HepG2 (cell line): ENCODE measurements around the gene COQ5. TPM values are rescaled to one million over a fixed set of nuclear protein-coding genes. Genes with fewer than 3 reads are reported as not detected.

Experiments
- CBX1 ChIP-seq: IDR thresholded peaks from one replicate; pipeline ENCODE4 v1.6.1; 2016; ENCODE audit warnings: antibody characterized with exemption, low read depth
- ELF4 ChIP-seq: sonication (generic); formaldehyde crosslinking; IDR thresholded peaks from 2 replicates; pipeline ENCODE4 v1.5.0; 2020; ENCODE audit warnings: missing genetic modification reagents, mild to moderate bottlenecking, moderate library complexity, borderline replicate concordance
- HNRNPLL ChIP-seq: fragments of 200-400 bp; formaldehyde crosslinking; IDR thresholded peaks from 2 replicates; pipeline ENCODE4 v1.6.1; 2017; ENCODE audit warnings: mild to moderate bottlenecking, low read depth, low read length; ENCODE audit not compliant: poor library complexity, severe bottlenecking
- KDM4B ChIP-seq: sonication (generic); formaldehyde crosslinking; IDR thresholded peaks from 2 replicates; pipeline ENCODE4 v1.4.0; 2020; ENCODE audit warnings: missing genetic modification reagents
- MED8 ChIP-seq: sonication (generic); formaldehyde crosslinking; IDR thresholded peaks from 2 replicates; pipeline ENCODE4 v1.8.1; 2023; ENCODE audit warnings: mild to moderate bottlenecking, missing genetic modification reagents; ENCODE audit not compliant: insufficient replicate concordance
- ONECUT2 ChIP-seq: sonication (generic); formaldehyde crosslinking; IDR thresholded peaks from 2 replicates; pipeline ENCODE4 v1.4.0; 2020; ENCODE audit warnings: missing genetic modification reagents
- ZFP37 ChIP-seq: sonication (generic); formaldehyde crosslinking; IDR thresholded peaks from 2 replicates; pipeline ENCODE4 v1.4.0; 2020; ENCODE audit warnings: missing genetic modification reagents, borderline replicate concordance
- ZFX ChIP-seq: sonication (generic); formaldehyde crosslinking; IDR thresholded peaks from 2 replicates; pipeline ENCODE4 v1.4.0; 2020; ENCODE audit warnings: mild to moderate bottlenecking, low read depth, missing genetic modification reagents, moderate library complexity
- ZMYM2 ChIP-seq: sonication (generic); formaldehyde crosslinking; IDR thresholded peaks from 2 replicates; pipeline ENCODE4 v1.8.0; 2022; ENCODE audit warnings: mild to moderate bottlenecking, missing genetic modification reagents
- ZNF274 ChIP-seq: sonication (generic); formaldehyde crosslinking; IDR thresholded peaks from 2 replicates; pipeline ENCODE4 v1.5.1; 2020; ENCODE audit warnings: mild to moderate bottlenecking, missing genetic modification reagents
- ZNF354B ChIP-seq: sonication (generic); formaldehyde crosslinking; IDR thresholded peaks from 2 replicates; pipeline ENCODE4 v1.8.0; 2022; ENCODE audit warnings: mild to moderate bottlenecking, missing genetic modification reagents
- ZNF547 ChIP-seq: sonication (generic); formaldehyde crosslinking; IDR thresholded peaks from 2 replicates; pipeline ENCODE4 v1.5.1; 2020; ENCODE audit warnings: mild to moderate bottlenecking, missing genetic modification reagents
- ZNF589 ChIP-seq: sonication (generic); formaldehyde crosslinking; conservative IDR thresholded peaks from 2 replicates; pipeline ENCODE4 v1.8.0; 2022; ENCODE audit warnings: mild to moderate bottlenecking, moderate library complexity, missing genetic modification reagents
- ZNF598 ChIP-seq: sonication (generic); formaldehyde crosslinking; IDR thresholded peaks from 2 replicates; pipeline ENCODE4 v1.5.1; 2020; ENCODE audit warnings: mild to moderate bottlenecking, missing genetic modification reagents, borderline replicate concordance
- ZNF841 ChIP-seq: sonication (generic); formaldehyde crosslinking; IDR thresholded peaks from 2 replicates; pipeline ENCODE4 v1.8.1; 2023; ENCODE audit warnings: missing genetic modification reagents, borderline replicate concordance
- ZNF883 ChIP-seq: sonication (generic); formaldehyde crosslinking; IDR thresholded peaks from 2 replicates; pipeline ENCODE4 v1.5.1; 2020; ENCODE audit warnings: mild to moderate bottlenecking, missing genetic modification reagents; ENCODE audit errors: not compliant biosample characterization
- ZSCAN31 ChIP-seq: sonication (generic); formaldehyde crosslinking; IDR thresholded peaks from 2 replicates; pipeline ENCODE4 v1.5.0; 2020; ENCODE audit warnings: low read depth, mild to moderate bottlenecking, missing genetic modification reagents
- polyA plus RNA-seq, 8 experiments: library from polyadenylated mRNA; depleted of rRNA in 3 of 8; stranded (reverse) in 7 of 8; unstranded in 1 of 8; fragments of >200 nt; fragmentation: Illumina TruSeq in 4 of 8; extraction: Trizol in 4 of 8; gene quantifications; 2 replicates each; pipeline versions ENCODE4 v1.2.1 to v1.2.3, GENCODE V29; 2011 to 2016; ENCODE audit warnings: low read depth in 4 of 8, missing spikeins in 1 of 8, mixed read lengths in 1 of 8; ENCODE audit not compliant: insufficient read depth in 1 of 8
- total RNA-seq, 5 experiments: library from RNA; depleted of rRNA; stranded (reverse); fragments of >200 nt; fragmentation: Illumina TruSeq; extraction: Trizol; gene quantifications; 2 replicates each; pipeline ENCODE4 v1.2.3, GENCODE V29; 2016; ENCODE audit warnings: low read depth in 1 of 5
- TF ChIP-seq, protein P1 (sequence below): sonication (generic); formaldehyde crosslinking; IDR thresholded peaks from 2 replicates; pipeline ENCODE4 v1.9.0; 2021; ENCODE audit warnings: missing genetic modification reagents, mild to moderate bottlenecking, borderline replicate concordance
- TF ChIP-seq, protein P2 (sequence below): sonication (generic); formaldehyde crosslinking; IDR thresholded peaks from 2 replicates; pipeline ENCODE4 v1.4.0; 2020; ENCODE audit warnings: mild to moderate bottlenecking, missing genetic modification reagents
- TF ChIP-seq, protein P3 (sequence below): IDR thresholded peaks from 2 replicates; pipeline ENCODE4 v1.6.1; 2016; ENCODE audit warnings: low read depth, control low read depth
- TF ChIP-seq, protein P4 (sequence below): sonication (generic); formaldehyde crosslinking; IDR thresholded peaks from 2 replicates; pipeline ENCODE4 v1.4.0; 2020; ENCODE audit warnings: mild to moderate bottlenecking, missing genetic modification reagents
- TF ChIP-seq, protein P5 (sequence below): sonication (generic); formaldehyde crosslinking; IDR thresholded peaks from 2 replicates; pipeline ENCODE4; 2020; ENCODE audit warnings: missing genetic modification reagents, mild to moderate bottlenecking, borderline replicate concordance

Gene COQ5
- total and polyA plus RNA-seq, 2 of the 13 experiments (the other 11 are each of a cell fraction or from before 2014, with no cell fraction given) = 36.4 to 41.5 TPM

DNA sequence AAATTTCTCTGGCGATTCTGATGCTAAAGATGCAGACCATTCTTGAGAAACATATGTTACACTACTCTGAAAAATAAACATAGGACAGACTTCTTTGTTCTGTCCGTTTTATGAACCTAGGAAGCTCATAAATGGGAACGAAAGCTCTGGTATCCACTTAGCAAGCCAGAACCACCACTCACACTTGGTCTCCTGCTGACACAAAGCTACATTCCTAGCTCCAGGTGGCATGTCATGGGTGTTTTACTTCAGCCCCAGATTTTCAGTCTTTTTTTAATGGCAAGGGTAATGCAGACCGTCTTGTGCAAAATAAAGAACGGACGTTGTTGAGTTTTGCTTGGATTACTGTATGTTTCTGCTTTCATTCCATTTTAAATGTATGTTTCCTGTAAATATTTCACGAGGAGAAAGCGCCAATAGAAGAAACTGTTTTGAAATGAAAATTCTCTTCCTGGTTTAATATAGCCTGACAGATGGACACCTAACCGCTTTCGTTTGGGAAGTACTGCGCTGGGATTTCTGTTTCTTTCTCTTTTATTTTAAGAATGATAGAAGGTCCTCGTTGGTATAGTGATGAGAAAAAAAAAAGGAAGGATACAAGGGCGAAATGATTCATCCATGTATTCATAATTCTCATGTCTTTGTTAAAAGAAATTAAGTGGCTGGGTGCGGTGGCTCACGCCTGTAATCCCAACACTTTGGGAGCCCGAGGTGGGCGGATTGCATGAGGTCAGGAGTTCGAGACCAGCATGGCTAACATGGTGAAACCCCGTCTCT lies 871 bp upstream of the COQ5 start (continued):
- TF ChIP-seq, protein P1, sequence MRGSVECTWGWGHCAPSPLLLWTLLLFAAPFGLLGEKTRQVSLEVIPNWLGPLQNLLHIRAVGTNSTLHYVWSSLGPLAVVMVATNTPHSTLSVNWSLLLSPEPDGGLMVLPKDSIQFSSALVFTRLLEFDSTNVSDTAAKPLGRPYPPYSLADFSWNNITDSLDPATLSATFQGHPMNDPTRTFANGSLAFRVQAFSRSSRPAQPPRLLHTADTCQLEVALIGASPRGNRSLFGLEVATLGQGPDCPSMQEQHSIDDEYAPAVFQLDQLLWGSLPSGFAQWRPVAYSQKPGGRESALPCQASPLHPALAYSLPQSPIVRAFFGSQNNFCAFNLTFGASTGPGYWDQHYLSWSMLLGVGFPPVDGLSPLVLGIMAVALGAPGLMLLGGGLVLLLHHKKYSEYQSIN (CRISPR knock-in tag) = no peak
- TF ChIP-seq ZNF354B = no peak
- TF ChIP-seq ZMYM2 = 0 out of 2 replicates have a peak, but pooled peaks have one; percentile 36
- no peak for TF ChIP-seq ZNF598 (CRISPR knock-in tag)
- no peak for TF ChIP-seq ZNF841
- TF ChIP-seq, protein P2, sequence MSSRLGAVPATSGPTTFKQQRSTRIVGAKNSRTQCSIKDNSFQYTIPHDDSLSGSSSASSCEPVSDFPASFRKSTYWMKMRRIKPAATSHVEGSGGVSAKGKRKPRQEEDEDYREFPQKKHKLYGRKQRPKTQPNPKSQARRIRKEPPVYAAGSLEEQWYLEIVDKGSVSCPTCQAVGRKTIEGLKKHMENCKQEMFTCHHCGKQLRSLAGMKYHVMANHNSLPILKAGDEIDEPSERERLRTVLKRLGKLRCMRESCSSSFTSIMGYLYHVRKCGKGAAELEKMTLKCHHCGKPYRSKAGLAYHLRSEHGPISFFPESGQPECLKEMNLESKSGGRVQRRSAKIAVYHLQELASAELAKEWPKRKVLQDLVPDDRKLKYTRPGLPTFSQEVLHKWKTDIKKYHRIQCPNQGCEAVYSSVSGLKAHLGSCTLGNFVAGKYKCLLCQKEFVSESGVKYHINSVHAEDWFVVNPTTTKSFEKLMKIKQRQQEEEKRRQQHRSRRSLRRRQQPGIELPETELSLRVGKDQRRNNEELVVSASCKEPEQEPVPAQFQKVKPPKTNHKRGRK = no peak
- TF ChIP-seq ONECUT2 (CRISPR knock-in tag) = no peak
- TF ChIP-seq, protein P3, sequence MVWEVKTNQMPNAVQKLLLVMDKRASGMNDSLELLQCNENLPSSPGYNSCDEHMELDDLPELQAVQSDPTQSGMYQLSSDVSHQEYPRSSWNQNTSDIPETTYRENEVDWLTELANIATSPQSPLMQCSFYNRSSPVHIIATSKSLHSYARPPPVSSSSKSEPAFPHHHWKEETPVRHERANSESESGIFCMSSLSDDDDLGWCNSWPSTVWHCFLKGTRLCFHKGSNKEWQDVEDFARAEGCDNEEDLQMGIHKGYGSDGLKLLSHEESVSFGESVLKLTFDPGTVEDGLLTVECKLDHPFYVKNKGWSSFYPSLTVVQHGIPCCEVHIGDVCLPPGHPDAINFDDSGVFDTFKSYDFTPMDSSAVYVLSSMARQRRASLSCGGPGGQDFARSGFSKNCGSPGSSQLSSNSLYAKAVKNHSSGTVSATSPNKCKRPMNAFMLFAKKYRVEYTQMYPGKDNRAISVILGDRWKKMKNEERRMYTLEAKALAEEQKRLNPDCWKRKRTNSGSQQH (CRISPR knock-in tag) = no peak
- TF ChIP-seq ZFX (CRISPR knock-in tag) = no peak
- TF ChIP-seq ZNF547 (CRISPR knock-in tag) = no peak
- no peak for TF ChIP-seq CBX1
- TF ChIP-seq MED8 (CRISPR knock-in tag) = no peak
- TF ChIP-seq, protein P4, sequence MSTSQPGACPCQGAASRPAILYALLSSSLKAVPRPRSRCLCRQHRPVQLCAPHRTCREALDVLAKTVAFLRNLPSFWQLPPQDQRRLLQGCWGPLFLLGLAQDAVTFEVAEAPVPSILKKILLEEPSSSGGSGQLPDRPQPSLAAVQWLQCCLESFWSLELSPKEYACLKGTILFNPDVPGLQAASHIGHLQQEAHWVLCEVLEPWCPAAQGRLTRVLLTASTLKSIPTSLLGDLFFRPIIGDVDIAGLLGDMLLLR = no peak
- TF ChIP-seq KDM4B (CRISPR knock-in tag) = no peak
- no peak for TF ChIP-seq ZNF883
- TF ChIP-seq ZNF274 (CRISPR knock-in tag) = no peak
- no peak for TF ChIP-seq ZNF589 (CRISPR knock-in tag)
- TF ChIP-seq HNRNPLL = no peak
- no peak for TF ChIP-seq ZFP37 (CRISPR knock-in tag)
- TF ChIP-seq, protein P5, sequence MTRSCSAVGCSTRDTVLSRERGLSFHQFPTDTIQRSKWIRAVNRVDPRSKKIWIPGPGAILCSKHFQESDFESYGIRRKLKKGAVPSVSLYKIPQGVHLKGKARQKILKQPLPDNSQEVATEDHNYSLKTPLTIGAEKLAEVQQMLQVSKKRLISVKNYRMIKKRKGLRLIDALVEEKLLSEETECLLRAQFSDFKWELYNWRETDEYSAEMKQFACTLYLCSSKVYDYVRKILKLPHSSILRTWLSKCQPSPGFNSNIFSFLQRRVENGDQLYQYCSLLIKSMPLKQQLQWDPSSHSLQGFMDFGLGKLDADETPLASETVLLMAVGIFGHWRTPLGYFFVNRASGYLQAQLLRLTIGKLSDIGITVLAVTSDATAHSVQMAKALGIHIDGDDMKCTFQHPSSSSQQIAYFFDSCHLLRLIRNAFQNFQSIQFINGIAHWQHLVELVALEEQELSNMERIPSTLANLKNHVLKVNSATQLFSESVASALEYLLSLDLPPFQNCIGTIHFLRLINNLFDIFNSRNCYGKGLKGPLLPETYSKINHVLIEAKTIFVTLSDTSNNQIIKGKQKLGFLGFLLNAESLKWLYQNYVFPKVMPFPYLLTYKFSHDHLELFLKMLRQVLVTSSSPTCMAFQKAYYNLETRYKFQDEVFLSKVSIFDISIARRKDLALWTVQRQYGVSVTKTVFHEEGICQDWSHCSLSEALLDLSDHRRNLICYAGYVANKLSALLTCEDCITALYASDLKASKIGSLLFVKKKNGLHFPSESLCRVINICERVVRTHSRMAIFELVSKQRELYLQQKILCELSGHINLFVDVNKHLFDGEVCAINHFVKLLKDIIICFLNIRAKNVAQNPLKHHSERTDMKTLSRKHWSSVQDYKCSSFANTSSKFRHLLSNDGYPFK (CRISPR knock-in tag) = no peak
- no peak for TF ChIP-seq ZSCAN31 (CRISPR knock-in tag)
- peak; percentile 48; the same call in 1 of the 2 replicates for TF ChIP-seq ELF4 (CRISPR knock-in tag)
